Activated T-helper 1 cell treated with Interleukin-2 at 50 U/mL for 16 hours (primary cell): ENCODE results near the gene CCL24.
"Not testable (repeated sequence)": the region's sequence is repeated elsewhere in the genome, so short reads cannot be mapped to it uniquely, and the experiment has no call there.

Experiments used
- DNase-seq: peaks from one replicate; pipeline ENCODE4 v3.0.0-alpha.2; 2020; ENCODE audit warnings: low read depth

Gene CCL24

DNA sequence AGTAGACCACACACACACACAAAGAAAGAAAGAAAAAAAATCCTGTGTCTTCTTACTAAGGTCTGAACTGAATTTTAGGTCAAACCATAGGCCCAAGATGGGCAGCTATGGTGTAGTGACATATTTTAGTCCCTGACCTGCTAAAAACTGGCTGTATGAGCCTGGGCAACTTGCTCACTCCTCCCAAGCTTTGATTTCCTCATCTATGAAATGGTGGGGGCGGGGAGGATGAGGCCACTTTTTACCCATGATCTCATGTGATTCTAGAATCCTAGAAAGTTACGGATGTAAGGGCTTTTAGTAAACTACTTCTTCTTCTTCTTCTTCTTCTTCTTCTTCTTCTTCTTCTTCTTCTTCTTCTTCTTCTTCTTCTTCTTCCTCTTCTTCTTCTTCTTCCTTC, 6.1 kb upstream of the CCL24 start:
- DNase-seq, result no peak

- DNase-seq, result no peak
Measured at GRCh38 chr7:75818472-75818871, 4.9 kb upstream of the CCL24 start.

- DNase-seq, result no peak
Measured at GRCh38 chr7:75817116-75817515, 3.5 kb upstream of the CCL24 start.

GRCh38 chr7:75815418-75816064, 1.9 kb upstream of the CCL24 start:
- DNase-seq, result no peak

GRCh38 chr7:75814407-75814947, 871 bp upstream of the CCL24 start:
- DNase-seq, result no peak

DNA sequence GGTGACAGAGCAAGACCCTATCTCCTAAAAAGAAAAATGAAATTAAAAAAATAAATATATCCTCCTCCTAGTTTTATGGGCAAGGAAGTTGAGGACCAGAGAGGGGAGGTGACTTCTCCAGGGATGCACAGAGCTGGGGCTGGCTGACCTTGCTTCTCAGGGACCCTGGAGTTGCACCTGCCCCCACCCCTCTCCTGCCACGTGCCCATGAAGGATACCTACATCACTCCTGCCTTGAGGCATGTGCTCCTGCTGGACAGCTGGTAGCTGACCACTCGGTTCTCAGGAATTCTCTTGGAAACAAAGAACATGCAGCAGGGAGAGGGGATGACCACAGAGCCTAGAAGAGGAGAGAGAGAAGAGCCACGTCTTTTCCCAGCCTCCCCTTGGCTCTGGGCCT, 522 bp downstream of the CCL24 start:
- no peak for DNase-seq

- no peak for DNase-seq
Measured at GRCh38 chr7:75811894-75812678, 1.5 kb downstream of the CCL24 start.

DNA sequence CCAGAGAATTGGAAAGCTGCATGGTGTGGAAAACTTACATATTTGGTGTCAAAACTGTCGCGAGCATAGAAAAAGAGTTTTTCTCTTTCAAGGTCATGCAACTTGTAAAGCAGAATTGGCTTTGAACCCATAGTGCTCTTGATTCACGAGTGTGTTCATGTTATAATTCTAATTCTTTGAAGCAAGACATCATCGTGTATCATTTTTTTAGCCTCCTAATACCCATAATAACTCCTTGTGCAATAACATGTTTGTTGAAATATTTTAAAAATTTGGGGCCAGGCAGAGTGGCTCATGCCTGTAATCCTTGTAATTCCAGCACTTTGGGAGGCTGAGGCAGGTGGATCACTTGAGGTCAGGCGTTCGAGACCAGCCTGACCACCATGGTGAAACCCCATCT, 4.2 kb downstream of the CCL24 start:
- no peak for DNase-seq

GRCh38 chr7:75808106-75808505, 5.5 kb downstream of the CCL24 start:
- no peak for DNase-seq

- DNase-seq, result no peak
Measured at GRCh38 chr7:75807452-75807851, 6.2 kb downstream of the CCL24 start.

DNA sequence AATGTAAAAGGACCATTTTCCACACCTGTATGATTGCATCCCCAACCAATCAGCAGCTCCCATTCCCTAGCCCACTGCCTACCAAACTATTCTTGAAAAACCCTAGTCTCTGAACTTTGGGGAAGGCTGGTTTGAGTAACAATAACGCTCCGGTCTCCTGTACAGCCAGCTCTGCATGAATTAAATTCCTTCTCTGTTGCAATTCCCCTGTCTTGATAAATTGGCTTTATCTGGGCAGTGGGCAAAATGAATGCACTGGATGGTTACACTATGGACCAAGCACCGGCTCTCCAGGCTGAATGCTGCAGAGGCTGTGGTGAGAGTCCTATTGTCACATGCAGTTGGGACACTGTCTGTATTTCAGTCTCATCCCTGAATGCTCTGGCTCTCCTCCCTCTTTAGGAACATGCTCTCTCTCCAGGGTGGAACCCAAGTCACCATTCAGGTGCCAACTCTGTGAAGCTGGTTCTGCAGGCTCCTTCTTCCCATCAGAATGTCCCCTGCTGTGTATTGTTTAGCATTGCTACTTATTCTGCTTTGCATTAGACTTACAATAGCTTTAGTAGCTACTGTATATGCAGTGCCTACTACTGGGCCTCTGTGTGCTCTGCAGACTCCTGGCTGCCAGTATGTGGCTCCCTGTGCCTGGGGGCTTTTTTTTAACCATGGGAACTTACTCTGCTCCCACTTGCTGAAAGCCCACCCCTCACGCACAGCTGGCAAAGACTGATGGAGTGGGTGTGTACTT, 6.9 kb downstream of the CCL24 start:
- no peak for DNase-seq

DNA sequence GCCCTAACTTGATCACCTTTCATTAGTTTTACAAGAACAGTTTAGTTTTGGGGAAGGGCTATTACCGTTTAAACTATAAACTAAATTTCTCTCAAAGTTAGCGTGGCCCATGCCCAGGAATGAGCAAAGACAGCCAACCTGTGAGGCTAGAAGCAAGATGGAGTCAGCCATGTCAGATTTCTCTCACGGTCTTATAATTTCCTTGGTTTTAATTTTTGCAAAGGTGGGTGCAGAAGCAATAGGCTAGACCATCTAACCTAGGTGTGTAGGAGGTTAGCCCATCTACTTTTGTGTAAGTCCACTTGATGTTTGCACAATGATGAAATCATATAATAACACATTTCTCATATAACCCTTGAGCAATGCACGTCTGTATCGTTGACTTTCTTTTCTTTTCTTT, 8.9 kb downstream of the CCL24 start:
- no peak for DNase-seq

DNA sequence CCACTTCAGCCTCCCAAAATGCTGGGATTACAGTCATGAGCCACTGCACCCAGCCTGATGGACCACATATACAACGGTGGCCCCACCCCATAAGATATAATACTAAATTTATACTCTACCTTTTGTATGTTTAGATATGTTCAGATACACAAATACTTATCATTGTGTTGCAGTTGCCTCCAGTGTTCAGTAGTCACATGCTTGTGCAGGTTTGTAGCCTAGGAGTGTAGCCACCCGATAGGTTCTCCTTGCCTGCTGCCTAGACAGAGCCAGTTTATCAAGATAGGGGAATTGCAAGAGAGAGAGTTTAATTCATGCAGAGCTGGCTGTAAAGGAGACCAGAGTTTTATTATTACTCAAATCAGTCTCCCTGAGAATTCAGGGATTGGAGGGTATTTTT, 9.6 kb downstream of the CCL24 start:
- DNase-seq, result no peak

DNA sequence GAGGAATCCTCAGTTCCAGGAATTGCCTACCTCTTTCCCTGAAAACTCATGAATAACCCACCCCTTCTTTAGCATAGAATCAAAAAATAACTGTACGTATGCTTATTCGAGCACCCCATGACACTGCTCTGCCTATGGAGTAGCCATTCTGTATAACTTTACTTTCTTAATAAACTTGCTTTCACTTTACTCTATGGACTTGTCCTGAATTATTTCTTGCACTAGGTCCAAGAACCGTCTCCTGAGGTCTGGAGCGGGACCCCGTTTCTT, 11.1 kb downstream of the CCL24 start:
- DNase-seq, result no peak

GRCh38 chr7:75798770-75799169, 14.8 kb downstream of the CCL24 start:
- DNase-seq, result no peak

GRCh38 chr7:75796420-75796819, 17.2 kb downstream of the CCL24 start:
- DNase-seq, result no peak

DNA sequence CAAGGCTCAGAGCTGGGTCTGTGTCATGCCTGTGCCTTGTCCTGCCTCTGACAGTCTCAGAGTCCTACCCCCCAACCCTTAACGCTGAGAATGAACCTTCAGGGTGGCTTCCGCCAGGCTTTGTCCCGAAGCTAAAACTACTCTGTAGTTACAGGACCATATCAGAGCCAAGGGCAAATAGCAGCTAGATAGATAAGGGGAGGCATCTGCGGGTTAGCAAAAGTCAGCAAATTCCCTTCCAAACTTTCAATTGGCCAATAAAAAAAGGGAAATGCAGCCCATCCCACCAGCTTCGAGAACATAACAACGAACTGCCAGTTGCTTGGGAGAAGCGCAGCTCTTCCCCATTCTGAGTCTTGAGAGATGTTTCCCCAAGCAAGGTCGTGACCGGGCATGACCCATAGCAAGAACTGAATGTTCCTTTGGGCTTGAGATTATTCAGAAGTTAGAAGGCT, 17.7 kb downstream of the CCL24 start:
- no peak for DNase-seq

DNA sequence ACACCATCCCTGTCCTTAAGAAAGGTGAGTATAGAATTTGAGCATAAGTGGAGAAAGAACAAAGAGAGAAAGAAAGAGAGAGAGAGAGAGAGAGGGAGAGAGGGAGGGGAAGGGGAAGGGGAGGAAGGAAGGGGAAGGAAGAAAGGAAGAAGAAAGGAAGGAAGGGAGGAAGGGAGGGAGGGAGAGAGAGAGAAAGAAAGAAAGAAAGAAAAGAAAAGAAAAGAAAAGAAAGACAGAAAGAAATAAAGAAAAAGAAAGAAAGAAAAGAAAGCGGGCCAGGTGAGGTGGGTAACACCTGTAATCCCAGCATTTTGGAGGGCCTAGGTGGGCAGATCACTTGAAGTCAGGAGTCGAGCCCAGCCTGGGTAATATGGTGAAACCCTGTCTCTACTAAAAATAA, 19.9 kb downstream of the CCL24 start:
- no peak for DNase-seq

- not testable (repeated sequence) for DNase-seq
Measured at GRCh38 chr7:75792567-75792966, 21.0 kb downstream of the CCL24 start.

- no peak for DNase-seq
Measured at GRCh38 chr7:75789361-75789924, 24.2 kb downstream of the CCL24 start.

DNA sequence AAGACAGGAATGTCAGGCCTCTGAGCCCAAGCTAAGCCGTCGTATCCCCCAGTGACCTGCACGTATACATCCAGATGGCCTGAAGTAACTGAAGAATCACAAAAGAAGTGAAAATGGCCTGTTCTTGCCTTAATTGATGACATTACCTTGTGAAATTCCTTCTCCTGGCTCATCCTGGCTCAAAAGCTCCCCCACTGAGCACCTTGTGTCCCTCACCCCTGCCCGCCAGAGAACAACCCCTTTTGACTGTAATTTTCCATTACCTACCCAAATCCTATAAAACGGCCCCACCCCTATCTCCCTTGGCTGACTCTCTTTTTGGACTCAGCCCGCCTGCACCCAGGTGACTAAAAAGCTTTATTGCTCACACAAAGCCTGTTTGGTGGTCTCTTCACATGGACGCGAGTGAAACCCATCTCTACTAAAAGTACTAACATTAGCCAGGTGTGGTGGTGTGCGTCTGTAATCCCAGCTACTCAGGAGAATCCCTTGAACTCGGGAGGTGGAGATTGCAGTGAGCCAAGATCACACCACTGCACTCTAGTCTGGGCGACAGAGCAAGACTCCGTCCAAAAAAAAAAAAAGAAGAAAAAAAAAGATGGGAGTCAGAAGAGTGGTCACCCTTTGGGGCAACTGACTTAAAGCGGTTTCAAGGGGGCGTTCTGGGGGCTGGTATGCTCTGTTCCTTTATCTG, 25.3 kb downstream of the CCL24 start:
- not testable (repeated sequence) for DNase-seq

- DNase-seq, result not testable (repeated sequence)
Measured at GRCh38 chr7:75783058-75783457, 30.5 kb downstream of the CCL24 start.
